Stimulated activated CD4-positive, alpha-beta T cell treated with anti-CD3 and anti-CD28 coated beads, Interleukin-1b, Interleukin-23, amount 100 ng/mL, for 24 hours (primary cell): ENCODE measurements around the gene MTA1.

Experiments used
- DNase-seq, 4 experiments: peaks; one replicate each; pipeline ENCODE4 v3.0.0-alpha.2; 2020; ENCODE audit warnings: low read depth in 4 of 4, low spot score in 1 of 4

Gene MTA1

GRCh38 chr14:105401699-105402098 is 17.9 kb upstream of the MTA1 start:
- no peak for DNase-seq

- no peak for DNase-seq
These were observed 11.0 kb upstream of the MTA1 start for GRCh38 chr14:105408592-105408991.

GRCh38 chr14:105409364-105409763 is 10.3 kb upstream of the MTA1 start:
- DNase-seq: no peak

GRCh38 chr14:105410642-105411016 is 9.0 kb upstream of the MTA1 start:
- no peak for DNase-seq

- no peak for DNase-seq
These were observed 8.3 kb upstream of the MTA1 start for GRCh38 chr14:105411017-105411941.

- no peak for DNase-seq
These were observed 7.4 kb upstream of the MTA1 start for GRCh38 chr14:105411985-105412770.

- DNase-seq: no peak
These were observed 6.7 kb upstream of the MTA1 start for GRCh38 chr14:105412771-105413543.

GRCh38 chr14:105413544-105413886 is 6.1 kb upstream of the MTA1 start:
- no peak for DNase-seq

GRCh38 chr14:105414456-105415371 is 4.9 kb upstream of the MTA1 start:
- peak; percentile 35 to 67 (median 57) for DNase-seq

GRCh38 chr14:105415481-105416428 is 3.9 kb upstream of the MTA1 start:
- DNase-seq: no peak

- DNase-seq: no peak
These were observed 3.0 kb upstream of the MTA1 start for GRCh38 chr14:105416671-105417070.

- no peak for DNase-seq
These were observed 1.9 kb upstream of the MTA1 start for GRCh38 chr14:105417690-105418121.

- DNase-seq: no peak
These were observed 1.1 kb upstream of the MTA1 start for GRCh38 chr14:105418269-105419194.

GRCh38 chr14:105420101-105420973 is 710 bp downstream of the MTA1 start:
- DNase-seq: no peak

GRCh38 chr14:105420974-105421674 is 1.5 kb downstream of the MTA1 start:
- DNase-seq: no peak

GRCh38 chr14:105421723-105422615 is 2.3 kb downstream of the MTA1 start:
- no peak for DNase-seq
